NCI-H146 treated with DMSO at 0.1 percent for 48 hours (cell line): ENCODE results near the gene ERP44.
A peak's percentile ranks its signal among the peaks of the same experiment; 100 is the strongest.
"Not testable (repeated sequence)": the region's sequence is repeated elsewhere in the genome, so short reads cannot be mapped to it uniquely, and the experiment has no call there.

Experiments
- DNase-seq: peaks from one replicate; lab custom pipeline; 2025; ENCODE audit not compliant: unreplicated experiment; lab: John Stamatoyannopoulos, UW

ERP44 gene

GRCh38 chr9:100101608-100102007 is 2.8 kb upstream of the ERP44 start:
- no peak for DNase-seq

GRCh38 chr9:100100146-100100667 is 1.4 kb upstream of the ERP44 start:
- DNase-seq: no peak

- DNase-seq: peak; percentile 26
These were observed 882 bp upstream of the ERP44 start for GRCh38 chr9:100099722-100100042.

- peak; percentile 67 for DNase-seq
These were observed 534 bp downstream of the ERP44 start for GRCh38 chr9:100098046-100098886.

- no peak for DNase-seq
These were observed 2.4 kb downstream of the ERP44 start for GRCh38 chr9:100096378-100096916.

GRCh38 chr9:100094411-100094810 is 4.4 kb downstream of the ERP44 start:
- not testable (repeated sequence) for DNase-seq

- DNase-seq: no peak
These were observed 6.7 kb downstream of the ERP44 start for GRCh38 chr9:100092066-100092465.

- DNase-seq: no peak
These were observed 7.2 kb downstream of the ERP44 start for GRCh38 chr9:100091650-100092049.

GRCh38 chr9:100090880-100091279 is 7.9 kb downstream of the ERP44 start:
- DNase-seq: no peak

- DNase-seq: no peak
These were observed 10.6 kb downstream of the ERP44 start for GRCh38 chr9:100088202-100088601.

GRCh38 chr9:100087218-100087617 is 11.6 kb downstream of the ERP44 start:
- DNase-seq: no peak

- no peak for DNase-seq
These were observed 12.6 kb downstream of the ERP44 start for GRCh38 chr9:100086097-100086635.

GRCh38 chr9:100084734-100085133 is 14.1 kb downstream of the ERP44 start:
- no peak for DNase-seq

GRCh38 chr9:100084128-100084453 is 14.7 kb downstream of the ERP44 start:
- no peak for DNase-seq

GRCh38 chr9:100083448-100084127 is 15.2 kb downstream of the ERP44 start:
- DNase-seq: no peak

GRCh38 chr9:100082782-100083181 is 16.0 kb downstream of the ERP44 start:
- no peak for DNase-seq

- not testable (repeated sequence) for DNase-seq
These were observed 22.5 kb downstream of the ERP44 start for GRCh38 chr9:100076256-100076655.

GRCh38 chr9:100074989-100075388 is 23.8 kb downstream of the ERP44 start:
- no peak for DNase-seq

- no peak for DNase-seq
These were observed 24.7 kb downstream of the ERP44 start for GRCh38 chr9:100074093-100074492.

GRCh38 chr9:100072805-100073204 is 26.0 kb downstream of the ERP44 start:
- DNase-seq: no peak

- DNase-seq: no peak
These were observed 27.5 kb downstream of the ERP44 start for GRCh38 chr9:100071271-100071670.
